SIG-M5 treated with dmso at 0.1 percent for 504 hours (cell line): ENCODE data around the gene MYO3B.

ENCODE experiments used
- DNase-seq: peaks from one replicate; lab custom pipeline; 2025; ENCODE audit not compliant: unreplicated experiment; lab: John Stamatoyannopoulos, UW

Gene MYO3B

GRCh38 chr2:170159060-170159459, 18.9 kb upstream of the MYO3B start:
- no peak for DNase-seq

GRCh38 chr2:170161516-170162270, 16.3 kb upstream of the MYO3B start:
- no peak for DNase-seq

DNA sequence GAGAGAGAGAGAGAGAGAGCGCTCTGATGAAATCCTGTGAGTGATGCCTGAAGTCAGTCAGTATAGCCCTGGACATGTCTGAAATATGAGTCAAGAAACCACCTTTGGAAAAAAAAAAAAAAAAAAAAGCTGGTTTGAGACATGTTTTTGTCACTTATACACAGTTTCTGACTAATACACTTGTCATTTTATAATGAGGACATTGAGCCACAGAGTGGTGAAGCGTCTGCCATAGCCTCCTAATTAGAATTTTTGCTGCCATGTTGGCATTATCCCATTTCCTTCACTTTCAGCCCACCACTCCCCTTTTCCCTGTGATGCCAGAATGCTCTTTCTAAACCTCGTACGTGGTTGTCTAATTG, 15.7 kb upstream of the MYO3B start:
- no peak for DNase-seq

DNA sequence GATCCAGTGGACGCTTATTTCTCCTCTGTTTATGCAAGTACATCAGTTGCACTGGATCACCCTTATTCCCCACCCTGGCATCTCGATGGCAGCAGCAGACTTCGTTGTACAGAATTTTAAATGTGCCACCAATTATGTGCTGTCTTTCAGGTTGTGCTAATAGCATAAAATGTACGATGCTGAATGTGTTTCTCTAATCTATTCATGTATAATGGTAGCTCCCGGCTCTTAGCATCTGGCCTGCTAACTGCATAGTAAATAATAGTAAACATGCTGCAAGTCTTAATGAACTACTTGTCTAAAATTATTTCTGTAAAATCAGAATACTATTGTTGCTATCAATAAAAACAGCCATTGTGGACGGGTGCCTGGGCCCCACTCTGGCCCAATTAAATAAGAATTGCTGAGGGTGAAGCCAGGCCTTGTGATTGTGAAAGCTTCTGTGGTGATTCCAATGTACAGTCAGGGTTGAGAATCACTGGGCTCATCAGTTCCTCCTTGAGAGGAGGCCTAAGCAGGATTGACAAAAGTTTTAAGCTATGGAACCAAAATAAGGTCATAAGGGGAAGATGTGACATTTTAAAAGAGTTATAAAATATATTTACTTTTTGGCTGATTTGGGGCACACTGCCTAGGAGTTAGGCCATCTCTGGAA, 14.4 kb upstream of the MYO3B start:
- DNase-seq = peak; percentile 25

DNA sequence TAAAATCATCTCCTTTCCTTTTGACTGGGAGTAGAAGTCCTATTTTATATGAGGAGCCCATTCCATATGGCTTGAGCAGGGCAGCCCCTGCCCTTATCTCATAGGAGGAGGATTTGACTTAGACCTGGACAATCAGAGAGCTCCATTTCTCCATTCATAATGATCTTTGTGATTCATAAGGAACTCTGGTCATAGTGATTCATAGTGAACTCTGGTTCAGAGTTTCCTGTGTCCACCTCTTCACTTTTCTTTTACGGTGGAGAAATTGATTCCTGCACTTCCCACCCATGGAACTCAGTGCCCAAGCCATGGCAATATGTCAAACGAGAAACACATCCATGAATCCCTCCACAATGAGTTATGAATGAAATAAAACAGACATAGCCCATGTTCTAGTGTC, 12.8 kb upstream of the MYO3B start:
- no peak for DNase-seq

GRCh38 chr2:170166735-170167134, 11.2 kb upstream of the MYO3B start:
- DNase-seq = no peak

DNA sequence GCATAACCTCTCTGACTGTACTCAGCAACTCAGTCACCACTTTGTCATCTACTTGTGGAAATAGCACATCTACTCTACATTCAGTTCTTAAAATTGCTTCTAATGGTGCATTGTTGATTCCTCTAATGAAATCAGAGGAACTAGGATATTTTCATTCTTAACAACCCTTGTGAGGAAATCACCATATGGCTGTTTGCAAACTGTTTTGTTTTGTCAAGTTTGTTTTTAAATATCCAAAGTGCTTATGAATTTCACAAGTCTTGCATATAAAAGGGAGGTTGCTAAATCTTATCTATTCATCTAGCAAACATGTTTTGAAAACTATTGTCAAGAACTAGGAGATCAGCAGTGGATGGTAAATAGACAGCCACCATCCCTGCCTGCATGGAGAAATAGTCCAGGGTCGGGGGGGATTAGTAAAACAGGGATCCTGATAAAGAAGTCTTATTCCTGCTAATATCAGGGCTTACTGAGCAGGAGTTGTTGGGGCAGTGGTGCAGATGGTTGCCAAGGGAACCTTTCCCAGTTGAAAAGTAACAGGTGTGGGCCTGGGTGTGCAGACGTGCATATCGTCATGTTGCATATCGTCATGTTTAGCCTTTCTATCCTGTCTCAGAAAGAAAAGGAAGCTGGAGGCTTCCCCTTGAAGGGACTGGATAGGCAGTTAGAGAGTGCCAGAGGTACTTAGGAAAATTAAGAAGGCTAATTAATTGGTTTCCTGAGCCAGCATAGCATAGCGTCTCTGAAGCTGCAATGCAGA, 7.5 kb upstream of the MYO3B start:
- no peak for DNase-seq

DNA sequence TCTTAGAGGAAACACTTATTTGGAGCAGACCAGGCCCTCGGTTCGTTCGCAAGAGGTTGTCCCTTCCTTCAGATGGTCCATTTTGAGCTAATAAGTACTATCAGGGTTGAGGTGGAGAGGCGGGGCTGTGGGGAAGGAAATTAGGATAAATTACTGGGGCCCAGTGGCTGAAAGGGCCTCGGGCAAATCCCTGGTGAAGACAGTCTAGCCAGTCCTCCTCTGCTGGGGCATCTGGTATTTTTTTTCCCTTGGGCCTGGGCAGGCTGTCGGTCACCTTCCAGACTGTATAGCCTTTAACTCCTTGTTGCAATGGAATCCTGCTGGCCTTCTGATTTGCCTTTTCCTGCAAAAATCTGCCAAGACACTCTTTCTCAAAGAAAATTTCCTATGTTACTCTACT, 1.7 kb upstream of the MYO3B start:
- DNase-seq = no peak

DNA sequence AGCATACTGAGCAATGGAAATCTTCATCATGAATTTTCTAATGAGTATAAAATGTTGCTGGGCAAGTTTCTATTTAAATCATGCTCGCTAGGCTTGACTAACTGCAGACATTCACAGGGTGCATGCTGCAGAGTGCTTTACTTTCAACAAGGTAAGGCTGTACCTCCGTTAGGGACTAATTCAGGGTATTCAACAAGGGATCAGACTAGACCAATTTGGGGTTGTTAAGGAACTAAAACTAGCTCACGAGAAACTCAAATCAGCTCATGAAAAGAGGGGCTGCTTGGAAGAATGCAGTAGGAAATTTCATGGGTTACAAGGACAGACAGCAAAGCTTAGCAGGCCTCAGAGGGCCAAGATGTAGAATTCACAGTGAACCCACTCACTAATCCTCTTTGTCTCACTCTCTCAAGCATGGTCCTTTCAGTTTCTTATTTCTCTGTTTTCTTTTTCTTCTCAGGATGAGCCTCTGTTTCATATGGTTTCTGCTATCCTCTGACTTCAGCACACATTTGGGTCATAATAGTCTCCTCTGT, 2.2 kb downstream of the MYO3B start:
- DNase-seq = no peak

- DNase-seq = no peak
Observed at GRCh38 chr2:170181602-170182001, 3.7 kb downstream of the MYO3B start.

DNA sequence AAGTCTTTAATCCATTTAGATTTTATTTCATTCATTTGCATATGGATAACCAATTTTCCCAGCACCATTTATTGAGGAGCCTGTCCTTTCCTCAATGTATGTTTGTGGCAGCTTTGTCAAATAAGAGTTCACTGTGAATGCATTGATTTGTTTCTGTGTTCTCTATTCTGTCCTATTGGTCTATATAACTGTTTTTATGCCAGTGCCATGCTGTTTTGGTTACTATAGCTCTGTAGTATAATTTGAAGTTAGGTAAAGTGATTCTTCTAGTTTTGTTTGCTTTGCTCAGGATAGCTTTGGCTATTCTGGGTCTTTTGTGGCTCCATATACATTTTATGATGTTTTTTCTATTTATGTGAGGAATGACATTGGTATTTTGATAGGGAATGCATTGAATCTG, 7.4 kb downstream of the MYO3B start:
- DNase-seq = no peak

DNA sequence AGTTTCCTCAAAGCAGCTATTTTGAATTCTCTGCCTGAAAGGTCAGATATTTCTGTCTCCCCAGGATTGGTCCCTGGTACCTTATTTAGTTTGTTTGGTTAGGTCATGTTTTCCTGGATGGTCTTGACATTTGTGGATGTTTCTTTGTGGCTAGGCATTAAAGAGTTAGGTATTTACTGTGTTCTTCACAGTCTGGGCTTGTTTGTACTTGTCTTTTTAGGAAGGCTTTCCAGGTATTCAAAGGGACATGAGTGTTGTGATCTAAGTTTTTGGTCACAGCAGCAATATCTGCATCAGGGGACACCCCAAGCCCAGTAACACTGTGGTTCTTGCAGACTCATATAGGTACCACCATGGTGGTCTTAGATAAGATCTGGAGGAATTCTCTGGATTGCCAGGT, 11.8 kb downstream of the MYO3B start:
- DNase-seq = no peak

DNA sequence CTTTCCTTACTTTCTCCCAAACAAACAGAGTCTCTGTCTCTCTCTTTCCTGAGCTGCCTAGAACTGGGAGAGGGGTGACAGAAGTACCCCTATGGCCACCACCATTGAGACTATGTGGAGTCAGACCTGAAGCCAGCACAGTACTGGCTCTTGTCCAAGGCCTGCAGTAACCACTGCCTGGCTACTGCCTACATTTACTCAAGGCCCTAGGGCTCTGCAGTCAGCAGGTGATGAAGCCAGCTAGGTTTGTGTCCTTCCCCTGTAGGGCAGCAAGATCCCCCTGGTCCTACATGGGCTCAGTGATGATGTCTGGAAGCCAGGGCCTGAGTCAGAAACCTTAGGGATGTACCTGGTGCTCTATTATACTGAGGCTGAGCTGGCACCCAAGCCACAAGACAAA, 12.2 kb downstream of the MYO3B start:
- no peak for DNase-seq

GRCh38 chr2:170191166-170191866, 13.4 kb downstream of the MYO3B start:
- no peak for DNase-seq

DNA sequence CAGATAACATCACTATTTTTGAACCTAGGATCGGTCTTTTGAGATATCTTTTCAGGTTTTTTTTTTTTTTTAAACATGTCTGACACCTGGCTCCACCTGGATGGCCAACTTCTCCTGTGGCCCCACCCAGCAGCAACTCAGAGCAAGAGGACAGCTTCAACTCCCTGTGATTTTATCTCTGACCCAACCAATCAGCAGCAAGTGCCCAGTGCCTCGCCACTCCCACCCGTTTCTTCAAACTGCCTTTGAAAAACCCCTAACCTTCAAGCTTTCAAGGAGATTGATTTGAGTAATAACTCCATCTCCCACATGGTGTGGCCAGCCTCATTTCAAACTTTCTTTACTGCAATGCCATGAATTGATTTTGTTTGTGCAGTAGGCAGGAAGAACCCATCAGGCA, 19.0 kb downstream of the MYO3B start:
- no peak for DNase-seq

- no peak for DNase-seq
Observed at GRCh38 chr2:170201275-170201674, 23.3 kb downstream of the MYO3B start.

DNA sequence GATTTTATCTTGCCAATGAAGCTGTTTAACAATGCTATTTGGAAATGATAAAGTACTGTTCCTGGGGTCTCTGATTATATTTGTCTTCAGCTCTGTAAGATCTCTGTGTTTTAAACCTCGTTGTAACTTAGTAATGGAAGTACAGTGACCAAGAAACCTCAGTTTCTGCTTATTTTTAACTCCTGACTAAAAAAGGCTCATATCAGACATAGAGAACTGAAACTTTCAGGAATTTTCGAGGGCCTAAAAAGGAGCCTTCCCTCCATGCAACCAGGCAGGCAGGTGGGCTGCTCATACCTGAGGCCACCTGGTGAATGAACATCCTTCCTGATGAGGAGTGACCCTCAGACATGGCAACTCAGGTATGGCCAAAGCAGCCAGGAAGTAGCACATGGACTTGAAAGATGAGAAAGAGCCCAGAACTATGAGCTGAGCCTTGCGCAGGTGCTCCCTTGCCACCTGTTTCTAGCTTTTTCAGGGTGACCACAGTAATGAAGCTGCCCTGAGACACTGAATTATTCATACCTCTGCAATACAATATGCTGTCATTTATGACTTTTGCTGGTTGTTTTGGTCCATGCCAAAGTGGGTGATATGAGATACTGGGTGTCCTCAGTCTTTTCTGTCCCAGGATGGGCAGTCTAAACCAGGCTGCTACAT, 23.9 kb downstream of the MYO3B start:
- DNase-seq = no peak

DNA sequence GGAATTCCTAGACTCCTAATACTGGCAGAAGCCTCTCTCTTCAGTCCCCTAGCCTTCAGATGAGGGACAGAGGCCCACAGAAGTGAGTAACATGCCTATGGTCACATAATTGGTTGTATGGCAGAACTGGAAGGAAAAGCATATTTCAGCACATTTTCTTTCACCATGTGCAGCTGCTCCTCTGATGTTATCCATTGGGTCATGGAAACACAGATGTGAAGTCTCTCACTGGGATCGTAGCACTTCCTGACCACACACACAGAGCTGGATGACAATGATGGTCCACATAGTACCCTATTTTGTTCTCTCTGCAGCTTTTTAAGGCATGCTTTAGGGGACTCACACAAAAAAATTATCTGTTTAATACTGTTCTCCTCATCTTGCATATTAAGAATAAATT, 24.5 kb downstream of the MYO3B start:
- DNase-seq = no peak

DNA sequence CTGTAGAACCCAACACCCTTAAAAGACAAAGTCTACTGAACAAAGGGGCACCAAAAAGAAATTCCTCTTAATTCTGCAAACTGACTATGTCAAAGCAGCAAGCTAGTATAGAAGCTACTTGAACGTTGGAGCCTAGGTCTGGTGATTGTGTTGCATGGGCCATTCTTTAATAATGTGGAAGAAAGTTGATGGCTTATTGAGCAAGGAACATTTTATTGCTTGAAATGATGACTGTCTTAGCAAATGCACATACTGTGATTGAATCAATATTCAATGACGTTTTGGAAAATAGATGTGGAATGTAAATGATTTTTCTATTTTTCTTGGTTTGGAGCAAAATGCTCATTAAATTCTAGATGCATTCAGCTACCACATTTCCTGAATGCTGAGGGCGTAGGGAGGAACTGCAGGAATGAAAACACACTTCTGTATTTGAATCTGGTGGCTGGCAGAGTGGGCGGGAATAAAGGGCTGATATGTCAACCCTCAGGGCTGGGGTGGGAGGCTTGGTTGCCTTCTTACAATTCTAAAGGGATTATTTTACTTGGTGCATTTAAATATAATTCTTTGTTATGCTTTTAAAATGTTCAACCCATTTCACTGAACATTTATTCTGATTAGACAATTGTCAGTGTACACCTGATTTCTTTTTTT, 26.5 kb downstream of the MYO3B start:
- no peak for DNase-seq

DNA sequence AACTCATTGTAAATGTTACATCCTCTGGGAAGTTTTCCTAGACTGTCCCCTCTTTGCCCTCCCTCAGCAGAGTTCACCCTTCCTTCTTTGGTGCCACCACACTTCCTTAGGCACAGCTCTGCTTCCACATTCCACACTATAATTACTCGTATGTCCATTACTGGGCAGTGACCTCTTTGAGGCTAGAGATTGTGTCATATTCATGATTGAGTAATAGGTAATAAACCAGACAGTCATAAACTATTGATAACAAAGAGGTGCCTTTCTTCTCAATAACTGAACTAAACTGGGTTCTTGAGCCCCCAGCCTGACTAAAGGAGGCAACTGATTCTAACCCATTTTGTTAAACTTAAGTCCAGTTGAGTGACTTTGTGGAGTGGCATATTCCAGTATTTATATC, 28.3 kb downstream of the MYO3B start:
- no peak for DNase-seq
